GM21515 (cell line): Measurements from ENCODE around the gene MUC2.

Source experiments
- ATAC-seq: cut with Tn5 transposase; IDR thresholded peaks from one replicate; pipeline ENCODE4 v1.9.1; 2021; ENCODE audit not compliant: unreplicated experiment

Gene MUC2

DNA sequence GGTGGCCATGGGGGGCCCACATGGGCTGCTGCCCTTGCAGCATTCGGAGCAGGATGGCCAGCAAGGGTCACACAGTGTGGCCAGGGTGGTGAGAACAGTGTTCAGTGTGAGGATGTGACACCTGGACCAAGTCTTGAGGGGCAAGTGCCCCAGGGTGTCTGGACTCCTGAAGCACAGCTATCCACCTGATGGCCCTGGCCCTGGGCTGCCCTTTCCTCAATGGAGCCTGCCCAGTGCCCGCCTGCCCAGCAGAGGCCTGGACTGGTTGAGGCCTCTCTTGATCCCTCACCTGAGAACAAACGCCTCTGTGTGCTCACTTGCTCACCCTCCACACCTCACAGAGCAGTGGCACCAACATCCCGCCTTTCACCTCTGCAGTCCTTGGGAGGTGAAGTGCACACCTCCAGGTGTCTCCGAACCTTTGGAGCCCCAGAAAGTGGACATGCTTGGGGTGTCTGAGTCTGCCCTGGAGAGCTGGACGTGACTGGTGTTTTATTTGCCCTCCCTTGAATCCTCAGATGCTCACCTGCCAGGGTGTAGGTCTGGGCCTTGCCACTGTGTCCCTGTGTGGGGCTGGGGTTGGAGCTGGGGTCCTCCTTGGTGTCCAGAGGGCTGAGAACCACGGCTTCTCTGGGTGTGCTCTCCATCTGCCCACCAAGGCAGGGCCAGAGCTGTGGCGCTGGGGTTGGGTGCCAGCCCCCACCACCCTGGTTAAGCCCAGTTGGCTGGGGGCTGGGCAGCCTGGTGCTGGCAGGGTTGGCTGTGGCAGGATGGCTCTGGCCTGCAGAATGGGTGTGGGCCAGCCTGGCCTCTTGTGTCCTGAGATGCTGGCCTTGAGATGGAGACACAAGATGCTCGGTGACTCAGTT lies 3.8 kb upstream of the MUC2 start:
- ATAC-seq, result no peak

DNA sequence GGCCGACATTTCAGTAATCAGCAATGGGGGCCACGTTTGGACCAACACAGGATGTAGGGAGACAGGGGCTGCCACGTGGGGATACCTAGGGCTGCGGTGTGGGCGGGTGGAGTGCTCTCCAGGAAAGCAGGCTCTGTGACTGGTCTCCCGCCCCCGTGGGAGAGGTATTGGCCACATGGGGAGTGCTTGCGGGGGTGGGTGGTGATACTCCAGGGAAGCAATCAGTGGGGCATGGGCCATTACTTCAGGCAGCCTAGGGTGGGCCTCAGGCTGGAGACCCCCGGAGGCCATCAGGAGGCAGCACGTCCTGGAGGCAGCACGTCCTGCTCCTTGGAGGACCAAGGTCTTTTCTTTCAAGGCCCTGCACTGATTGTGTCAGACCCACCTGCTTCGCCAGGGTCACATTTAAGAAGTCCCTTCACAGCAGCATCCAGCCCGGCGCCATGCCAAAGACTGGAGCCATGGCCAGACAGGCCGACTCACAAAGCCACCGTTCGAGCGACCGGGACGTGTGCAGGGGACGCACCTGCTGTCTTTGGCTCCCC lies 3.0 kb upstream of the MUC2 start:
- ATAC-seq, result no peak

DNA sequence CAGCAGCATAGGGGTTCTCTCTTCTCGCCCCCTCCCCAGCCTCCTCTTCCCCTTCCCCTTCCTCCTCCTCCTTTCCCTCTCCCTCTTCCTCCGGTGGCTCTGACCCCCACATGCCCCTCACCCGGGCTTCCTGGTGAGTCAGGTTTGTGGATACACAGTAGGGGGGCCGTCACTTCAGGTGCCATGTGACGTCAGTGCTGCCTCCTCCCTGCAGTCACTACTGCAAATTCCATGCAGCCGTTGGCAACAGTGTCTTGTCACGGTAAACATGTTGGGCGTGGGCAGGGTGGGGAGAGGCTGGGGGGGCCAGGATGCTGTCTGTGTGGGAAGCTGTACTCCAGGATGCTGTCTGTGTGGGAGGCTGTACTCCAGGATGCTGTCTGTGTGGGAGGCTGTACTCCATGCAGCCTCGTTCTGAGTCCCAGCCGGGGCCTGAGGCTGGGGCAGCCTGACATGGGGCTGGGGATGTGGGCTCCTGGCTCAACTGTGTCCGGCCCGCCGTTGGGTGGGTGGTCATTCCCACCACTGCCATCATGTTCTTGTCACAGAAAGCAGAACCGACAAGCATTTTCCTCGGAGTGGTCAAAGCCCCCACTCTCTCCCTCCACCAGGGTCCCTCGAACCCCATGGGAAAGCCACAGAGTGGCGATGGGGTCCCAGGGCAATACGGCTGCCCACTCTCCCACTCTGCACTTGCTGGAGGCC lies 2.4 kb upstream of the MUC2 start:
- no peak for ATAC-seq

DNA sequence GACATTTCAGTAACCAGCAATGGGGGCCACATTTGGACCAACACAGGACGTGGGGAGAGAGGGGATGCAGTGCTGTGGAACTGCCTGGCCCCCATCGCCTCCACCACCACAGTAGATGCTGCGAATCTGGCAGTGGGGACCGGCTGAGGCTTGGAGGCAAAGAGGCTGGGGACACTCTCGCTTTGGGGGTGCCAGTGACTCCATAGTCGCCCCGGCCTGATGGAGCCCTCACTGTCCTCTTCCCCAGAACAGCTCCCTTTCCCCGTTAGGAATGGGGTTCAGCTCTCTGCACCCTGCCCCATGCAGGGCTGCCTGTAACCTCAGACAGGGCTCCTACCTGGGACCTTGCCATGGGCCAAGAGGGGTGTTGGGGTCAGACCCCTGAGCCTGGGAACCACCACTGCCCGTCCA lies 1.8 kb upstream of the MUC2 start:
- ATAC-seq, result no peak

DNA sequence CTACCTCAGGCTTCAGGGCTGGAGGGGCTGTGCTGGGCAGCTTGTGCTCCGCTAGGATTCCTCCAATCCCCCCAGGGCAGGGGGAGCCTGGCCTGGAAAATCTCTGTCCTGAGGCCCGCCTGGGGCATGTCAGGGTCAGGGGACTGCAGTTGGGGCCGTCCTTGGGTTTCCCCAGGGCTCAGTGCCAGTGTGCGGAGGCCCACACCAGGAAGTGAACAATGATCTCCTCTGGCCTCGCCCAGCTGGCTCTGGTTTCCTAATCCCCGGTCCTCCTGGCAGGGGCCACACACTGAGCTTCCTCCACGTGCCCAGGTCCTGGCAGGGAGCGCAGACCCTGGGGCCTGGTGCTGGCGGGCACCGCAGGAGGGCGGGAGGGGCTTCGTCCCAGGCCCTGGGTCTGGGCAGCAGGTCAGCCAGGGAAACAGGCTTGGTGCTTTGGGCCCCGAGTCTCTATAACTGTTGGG lies 1.4 kb upstream of the MUC2 start:
- no peak for ATAC-seq

DNA sequence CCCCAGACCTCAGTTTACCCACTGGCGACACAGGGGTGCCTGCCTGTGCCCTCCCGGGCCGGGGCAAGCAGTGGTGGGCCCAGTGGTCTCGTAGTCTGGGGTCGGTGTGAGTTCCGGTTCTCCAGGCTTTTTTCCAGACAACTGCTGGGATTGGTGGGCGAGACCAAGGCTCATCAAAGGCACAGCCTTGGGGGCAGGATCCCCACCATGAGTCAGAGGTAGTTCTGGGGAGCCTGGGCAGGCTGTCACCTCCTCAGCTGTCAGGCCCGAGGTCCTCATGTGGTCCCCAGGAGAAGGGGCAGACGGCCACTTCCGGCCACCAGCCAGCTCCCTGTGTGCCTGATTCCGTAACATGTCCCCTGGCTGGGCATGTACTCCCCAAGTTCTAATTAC lies 827 bp upstream of the MUC2 start:
- ATAC-seq, result no peak

DNA sequence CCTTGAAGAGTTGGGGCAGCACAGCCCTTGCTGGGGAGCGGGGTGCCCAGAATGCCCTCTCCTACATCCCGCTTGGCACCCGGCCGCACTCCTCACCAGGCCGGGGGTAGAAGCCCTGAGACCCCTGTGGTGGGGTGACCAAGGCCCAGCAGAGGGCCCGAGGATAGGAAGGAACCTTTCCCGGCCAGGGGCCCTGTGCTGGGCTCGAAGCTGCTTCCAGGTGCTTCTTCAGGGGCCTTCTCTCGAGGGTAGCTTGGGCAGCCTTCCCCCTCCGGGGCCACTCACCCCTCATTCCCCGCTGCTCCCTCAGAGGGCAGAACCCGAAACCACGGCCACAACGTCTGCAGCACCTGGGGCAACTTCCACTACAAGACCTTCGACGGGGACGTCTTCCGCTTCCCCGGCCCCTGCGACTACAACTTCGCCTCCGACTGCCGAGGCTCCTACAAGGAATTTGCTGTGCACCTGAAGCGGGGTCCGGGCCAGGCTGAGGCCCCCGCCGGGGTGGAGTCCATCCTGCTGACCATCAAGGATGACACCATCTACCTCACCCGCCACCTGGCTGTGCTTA lies 752 bp downstream of the MUC2 start:
- ATAC-seq, result no peak

DNA sequence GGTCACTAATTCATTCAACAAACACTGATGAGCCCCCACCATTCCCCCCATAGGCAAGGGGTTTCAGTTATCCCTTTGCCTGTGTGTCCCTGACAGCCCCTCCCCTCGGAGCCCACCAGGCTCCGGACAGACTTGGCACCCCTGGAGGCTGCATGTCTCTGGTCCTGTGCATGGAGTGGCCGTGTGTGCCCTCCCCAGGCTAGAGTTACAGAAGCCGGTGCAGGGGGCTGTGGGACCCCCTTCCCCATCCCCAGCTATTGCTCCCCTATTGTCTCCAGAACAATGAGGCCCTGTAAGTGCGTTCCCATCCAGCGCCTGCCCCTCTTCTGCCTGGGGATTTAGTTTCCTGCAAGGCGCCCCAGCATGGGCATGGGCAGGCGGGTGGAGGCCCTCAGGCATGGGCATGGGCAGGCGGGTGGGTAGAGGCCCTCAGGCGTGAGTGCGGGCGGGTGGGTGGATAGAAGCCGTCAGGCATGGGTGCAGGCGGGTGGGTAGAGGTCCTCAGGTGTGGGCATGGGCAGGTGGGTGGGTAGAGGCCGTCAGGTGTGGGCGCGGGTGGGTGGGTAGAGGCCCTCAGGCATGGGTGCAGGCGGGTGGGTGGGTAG lies 1.5 kb downstream of the MUC2 start:
- no peak for ATAC-seq

DNA sequence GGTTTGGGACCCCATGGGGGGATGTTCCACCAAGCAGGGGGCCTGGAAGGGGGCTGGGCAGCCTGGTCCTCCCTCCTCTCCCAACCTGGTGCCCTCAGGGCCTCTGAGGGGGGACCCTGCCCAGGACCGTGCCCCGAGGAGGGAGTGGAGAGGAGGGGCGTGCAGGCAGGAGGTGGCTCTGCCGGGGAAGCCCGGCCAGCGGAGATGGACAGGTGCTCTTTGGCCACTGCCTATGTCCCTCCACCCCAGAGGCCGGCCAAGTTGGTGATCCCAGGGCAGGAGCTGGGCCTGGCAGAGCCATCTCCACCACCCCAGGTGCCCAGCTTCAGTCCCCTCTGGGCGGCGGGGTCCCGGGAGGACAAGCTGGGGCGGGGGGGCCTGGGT lies 2.4 kb downstream of the MUC2 start:
- ATAC-seq, result no peak

DNA sequence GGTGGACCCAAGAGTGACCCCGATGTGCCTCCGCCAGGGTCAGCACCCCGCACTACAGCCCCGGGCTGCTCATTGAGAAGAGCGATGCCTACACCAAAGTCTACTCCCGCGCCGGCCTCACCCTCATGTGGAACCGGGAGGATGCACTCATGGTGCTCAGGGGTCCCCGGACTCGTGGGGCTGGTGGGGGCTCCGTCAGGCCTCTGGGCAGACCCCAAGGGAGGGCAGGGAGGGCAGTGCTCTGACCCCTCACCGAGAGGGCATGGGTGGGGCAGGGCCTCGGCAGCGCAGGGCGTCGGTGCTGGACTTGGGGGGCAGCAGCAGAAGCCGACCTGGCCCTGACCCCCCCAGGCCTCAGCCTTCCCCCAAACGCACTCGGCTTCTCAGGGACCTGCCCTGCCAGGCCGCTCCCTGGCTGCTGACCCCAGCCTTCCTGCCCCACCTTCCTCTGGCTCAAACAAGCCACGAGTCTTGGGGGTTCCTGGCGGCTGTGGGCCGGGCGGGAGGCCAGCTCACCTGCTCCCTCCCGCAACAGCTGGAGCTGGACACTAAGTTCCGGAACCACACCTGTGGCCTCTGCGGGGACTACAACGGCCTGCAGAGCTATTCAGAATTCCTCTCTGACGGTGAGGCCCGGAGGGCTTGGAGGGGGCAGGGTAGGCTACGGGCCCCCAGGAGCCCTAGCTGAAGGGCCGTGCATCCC lies 2.9 kb downstream of the MUC2 start:
- no peak for ATAC-seq

DNA sequence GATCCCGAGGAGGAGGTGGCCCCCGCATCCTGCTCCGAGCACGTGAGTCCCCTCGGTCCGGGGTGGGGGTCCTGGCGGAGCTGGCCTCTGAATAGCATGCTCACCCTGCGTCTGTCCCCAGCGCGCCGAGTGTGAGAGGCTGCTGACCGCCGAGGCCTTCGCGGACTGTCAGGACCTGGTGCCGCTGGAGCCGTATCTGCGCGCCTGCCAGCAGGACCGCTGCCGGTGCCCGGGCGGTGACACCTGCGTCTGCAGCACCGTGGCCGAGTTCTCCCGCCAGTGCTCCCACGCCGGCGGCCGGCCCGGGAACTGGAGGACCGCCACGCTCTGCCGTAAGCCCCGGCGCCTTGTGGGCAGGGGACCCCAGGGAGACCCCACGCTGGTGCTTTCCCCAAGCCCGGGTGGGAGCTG lies 3.5 kb downstream of the MUC2 start:
- ATAC-seq, result no peak

DNA sequence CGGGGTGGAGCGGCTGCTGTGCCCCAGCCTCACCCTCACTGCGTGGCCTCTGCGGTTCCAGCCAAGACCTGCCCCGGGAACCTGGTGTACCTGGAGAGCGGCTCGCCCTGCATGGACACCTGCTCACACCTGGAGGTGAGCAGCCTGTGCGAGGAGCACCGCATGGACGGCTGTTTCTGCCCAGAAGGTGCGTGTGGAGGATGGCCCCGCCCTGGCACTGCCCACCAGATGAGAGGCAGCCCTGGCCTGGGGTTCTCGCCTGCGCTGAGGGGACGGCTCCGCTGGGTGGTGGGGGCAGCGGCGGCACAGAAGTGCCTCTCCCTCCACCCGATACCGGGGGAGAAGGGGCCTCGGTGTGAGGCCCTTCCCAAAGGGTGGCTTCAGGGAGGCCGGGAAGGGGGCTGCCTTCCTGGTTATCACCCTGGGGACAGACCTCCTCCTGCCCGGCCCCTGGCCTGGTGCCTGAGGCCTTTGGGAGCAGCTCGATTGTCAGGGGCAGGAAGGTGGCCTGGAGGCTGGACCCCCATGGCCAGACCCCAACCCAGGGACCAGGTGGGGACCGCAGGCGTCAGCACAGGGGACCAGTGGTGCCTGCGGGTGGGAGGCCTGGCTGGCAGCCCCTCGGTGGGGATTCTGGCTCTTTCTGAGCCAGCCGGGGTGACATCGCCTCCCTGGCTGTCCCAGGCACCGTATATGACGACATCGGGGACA lies 7.1 kb downstream of the MUC2 start:
- ATAC-seq, result no peak

DNA sequence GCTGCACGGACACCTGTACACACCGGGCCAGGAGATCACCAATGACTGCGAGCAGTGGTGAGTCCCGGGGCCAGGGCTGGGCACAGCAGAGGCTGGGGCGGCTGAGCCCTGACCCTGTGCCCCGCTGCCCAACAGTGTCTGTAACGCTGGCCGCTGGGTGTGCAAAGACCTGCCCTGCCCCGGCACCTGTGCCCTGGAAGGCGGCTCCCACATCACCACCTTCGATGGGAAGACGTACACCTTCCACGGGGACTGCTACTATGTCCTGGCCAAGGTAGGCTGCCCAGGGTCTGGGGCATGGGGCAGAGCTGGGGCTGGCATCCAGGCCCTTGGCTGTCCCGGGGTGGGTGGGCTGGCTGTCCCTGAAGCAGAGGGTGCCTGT lies 7.7 kb downstream of the MUC2 start:
- ATAC-seq, result no peak

DNA sequence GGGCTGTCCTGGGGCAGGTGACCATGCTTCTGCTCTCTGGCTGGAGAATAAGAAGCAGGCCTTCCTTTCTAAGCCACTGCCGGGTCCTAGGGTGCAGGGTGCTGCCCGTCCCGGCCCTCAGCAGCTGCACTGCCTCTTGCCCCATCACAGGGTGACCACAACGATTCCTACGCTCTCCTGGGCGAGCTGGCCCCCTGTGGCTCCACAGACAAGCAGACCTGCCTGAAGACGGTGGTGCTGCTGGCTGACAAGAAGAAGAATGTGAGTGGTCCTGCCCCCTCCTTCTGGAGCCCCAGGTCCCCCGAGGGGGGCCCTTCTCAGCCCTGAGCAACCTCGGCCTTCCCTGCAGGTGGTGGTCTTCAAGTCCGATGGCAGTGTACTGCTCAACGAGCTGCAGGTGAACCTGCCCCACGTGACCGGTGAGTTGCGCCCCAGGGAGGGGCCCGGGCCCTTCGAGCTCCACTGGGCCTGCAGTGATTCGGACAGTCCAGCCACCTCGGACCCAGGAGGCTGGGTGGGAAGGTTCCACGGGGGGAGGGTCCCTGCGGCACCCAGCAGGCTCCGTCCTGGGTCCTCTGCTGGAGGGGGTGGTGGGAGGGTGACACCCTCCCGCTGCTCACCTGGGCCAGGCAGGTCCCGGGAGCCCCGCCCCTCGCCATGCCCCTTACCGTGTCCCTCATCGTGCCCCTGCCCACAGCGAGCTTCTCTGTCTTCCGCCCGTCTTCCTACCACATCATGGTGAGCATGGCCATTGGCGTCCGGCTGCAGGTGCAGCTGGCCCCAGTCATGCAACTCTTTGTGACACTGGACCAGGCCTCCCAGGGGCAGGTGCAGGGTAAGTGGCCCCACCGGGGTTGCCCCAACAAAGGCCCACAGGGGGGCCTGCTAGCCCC lies 8.3 kb downstream of the MUC2 start:
- no peak for ATAC-seq

DNA sequence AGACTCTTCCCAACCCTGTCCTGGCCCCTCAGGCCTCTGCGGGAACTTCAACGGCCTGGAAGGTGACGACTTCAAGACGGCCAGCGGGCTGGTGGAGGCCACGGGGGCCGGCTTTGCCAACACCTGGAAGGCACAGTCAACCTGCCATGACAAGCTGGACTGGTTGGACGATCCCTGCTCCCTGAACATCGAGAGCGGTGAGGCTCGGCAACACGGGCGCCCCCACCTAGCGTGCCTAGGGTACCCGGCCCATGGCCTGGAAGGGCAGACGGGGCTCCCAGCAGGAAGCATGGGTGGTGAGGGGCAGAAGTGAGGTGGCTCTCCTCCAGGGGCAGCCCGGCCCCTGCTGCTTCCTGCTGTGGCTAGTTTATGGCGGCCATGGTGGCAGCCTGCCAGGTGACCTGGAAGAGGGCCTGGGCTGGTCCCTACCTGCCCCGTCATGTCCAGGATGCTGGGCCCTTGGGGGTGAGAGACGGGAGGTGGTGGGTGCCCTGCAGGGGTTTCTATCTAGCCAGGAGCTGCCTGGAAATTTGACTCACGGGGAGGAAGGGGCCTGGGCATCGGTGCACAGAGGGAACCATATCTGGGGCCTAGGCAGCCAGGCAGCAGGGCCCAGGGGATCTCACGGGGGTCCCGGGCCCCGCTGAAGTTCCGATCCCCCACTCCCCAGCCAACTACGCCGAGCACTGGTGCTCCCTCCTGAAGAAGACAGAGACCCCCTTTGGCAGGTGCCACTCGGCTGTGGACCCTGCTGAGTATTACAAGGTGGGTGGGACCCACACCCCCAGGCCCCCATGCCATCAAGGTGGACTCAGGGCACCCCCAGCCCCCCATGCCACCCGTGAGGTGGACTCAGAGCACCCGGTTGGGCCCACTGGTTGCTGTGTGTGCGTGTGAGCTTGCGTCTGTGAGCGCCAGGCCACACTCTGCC lies 9.2 kb downstream of the MUC2 start:
- ATAC-seq, result no peak

DNA sequence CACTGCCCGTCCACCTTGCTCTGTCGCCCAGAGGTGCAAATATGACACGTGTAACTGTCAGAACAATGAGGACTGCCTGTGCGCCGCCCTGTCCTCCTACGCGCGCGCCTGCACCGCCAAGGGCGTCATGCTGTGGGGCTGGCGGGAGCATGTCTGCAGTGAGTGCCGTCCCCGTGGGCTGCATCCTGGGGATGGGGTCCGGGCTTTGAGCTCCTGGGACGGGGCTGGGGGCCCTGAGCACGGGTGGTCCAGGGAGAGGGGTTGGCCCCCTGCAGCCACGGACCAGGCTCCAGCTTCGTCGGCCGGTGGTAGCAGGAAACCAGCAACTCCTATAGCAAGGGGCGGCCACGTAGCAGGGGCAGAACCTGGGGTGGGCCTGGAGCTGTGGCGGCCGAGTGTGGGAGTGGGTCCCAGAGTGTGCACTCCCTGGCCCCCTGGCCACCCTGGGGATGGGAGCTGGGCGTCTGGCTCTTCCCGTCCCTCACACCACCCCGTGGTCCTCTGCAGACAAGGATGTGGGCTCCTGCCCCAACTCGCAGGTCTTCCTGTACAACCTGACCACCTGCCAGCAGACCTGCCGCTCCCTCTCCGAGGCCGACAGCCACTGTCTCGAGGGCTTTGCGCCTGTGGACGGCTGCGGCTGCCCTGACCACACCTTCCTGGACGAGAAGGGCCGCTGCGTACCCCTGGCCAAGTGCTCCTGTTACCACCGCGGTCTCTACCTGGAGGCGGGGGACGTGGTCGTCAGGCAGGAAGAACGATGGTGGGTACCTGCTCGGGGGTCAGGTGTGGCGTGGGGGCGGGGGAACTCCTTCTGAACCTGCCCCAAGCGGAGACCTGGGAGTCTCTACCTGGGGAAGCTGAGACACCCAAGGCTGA lies 10.1 kb downstream of the MUC2 start:
- no peak for ATAC-seq
